Cardiac fibroblast (primary cell): Measurements from ENCODE around the gene RNF31.

ENCODE experiments used
- DNase-seq, 2 donors: peaks; one replicate each; pipeline versions ENCODE4 v3.0.0 to v3.0.0-alpha.2; 2010; ENCODE audit warnings: low read depth in 2 of 2
- H3K4me3 ChIP-seq, 2 donors: replicated peaks in 1 of 2; 1 replicate in 1 of 2; 2 replicates in 1 of 2; pipeline ENCODE4 v1.5.1; 2011; ENCODE audit warnings: low read depth in 2 of 2, low read length in 2 of 2, mild to moderate bottlenecking in 2 of 2, moderate library complexity in 1 of 2
- CTCF ChIP-seq: IDR thresholded peaks from one replicate; pipeline ENCODE4 v1.5.1; 2011; ENCODE audit warnings: low read depth, mild to moderate bottlenecking, low read length, inconsistent platforms

Gene RNF31

GRCh38 chr14:24146978-24147760 lies at the start of gene RNF31:
RNF31 (plus strand) TSS chr14:24147498; CDS start chr14:24147699, 201 bp downstream.
- peak; percentile 98 to 99 for DNase-seq
- no peak for TF ChIP-seq CTCF
- peak within 1 kb of the TSS; percentile 88 to 91 for H3K4me3 ChIP-seq

GRCh38 chr14:24098229-24098926 lies 48.9 kb upstream of the RNF31 start:
- no peak for DNase-seq
- TF ChIP-seq CTCF, result no peak
- H3K4me3 ChIP-seq, result no peak overlapping the region

GRCh38 chr14:24098927-24099813 lies 48.1 kb upstream of the RNF31 start:
- no peak overlapping the region for H3K4me3 ChIP-seq
- no peak for TF ChIP-seq CTCF
- no peak for DNase-seq

- no peak overlapping the region for H3K4me3 ChIP-seq
- TF ChIP-seq CTCF, result no peak
- DNase-seq, result no peak
Measured at GRCh38 chr14:24100197-24100981, 46.9 kb upstream of the RNF31 start.

- no peak for TF ChIP-seq CTCF
- DNase-seq, result no peak
- no peak overlapping the region for H3K4me3 ChIP-seq
Measured at GRCh38 chr14:24100982-24101494, 46.3 kb upstream of the RNF31 start.
